ENCODE results near the gene ASCC3. TPM values are rescaled to one million over a fixed set of nuclear protein-coding genes. Genes with fewer than 3 reads are reported as not detected.

Gene ASCC3
- total RNA-seq, 2 experiments from 2014 or later: 28.5 to 47.5 TPM

DNA sequence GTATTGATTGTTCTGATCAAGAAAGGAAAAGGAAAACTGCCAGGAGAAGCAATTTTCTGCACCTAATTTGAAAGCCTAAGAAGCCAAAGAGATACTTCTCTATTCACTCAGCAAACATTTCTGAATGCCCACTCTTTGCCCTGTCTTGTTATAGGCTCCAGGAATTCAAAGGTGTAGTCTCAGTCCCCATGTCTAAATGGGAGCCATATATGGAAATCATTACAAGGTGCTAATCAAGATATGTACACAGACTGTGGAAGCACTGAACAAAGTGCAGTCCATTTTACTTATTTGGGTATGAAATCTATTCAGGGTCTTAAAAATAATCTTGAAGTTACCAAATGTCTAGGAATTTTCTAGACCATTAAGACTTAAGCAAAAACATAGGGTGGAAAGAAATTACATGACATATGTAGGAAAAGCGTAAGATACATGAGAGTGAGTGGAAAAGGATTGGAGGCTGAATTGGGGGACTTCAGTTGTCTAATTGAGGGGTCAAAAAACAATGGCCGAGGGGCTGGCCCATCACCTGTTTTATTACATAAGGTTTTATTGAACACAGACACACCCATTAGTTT is 39.0 kb upstream of the ASCC3 start:
- ChIA-PET CTCF (ENCODE audit: unreplicated experiment) (no interaction called here), POLR2A (interaction anchor here (1.2 kb wide), 1 partner anchor 40 kb away, joined by 4 read pairs; no protein-coding TSS in a partner anchor)
- H3K4me1 ChIP-seq (ENCODE audit: insufficient read depth, low read length, poor library complexity, severe bottlenecking): no peaks in the 10 kb centered on the region
- H3K79me2 ChIP-seq (ENCODE audit: insufficient read depth, low read depth, low read length): no peaks in the 10 kb centered on the region
- H3K36me3 ChIP-seq (ENCODE audit: insufficient read depth, low read length): no peaks in the 10 kb centered on the region
- no peaks in the 10 kb centered on the region for H3K9me2 ChIP-seq (ENCODE audit: insufficient read depth, low read length)
- no peak for DNase-seq (ENCODE audit: low spot score)
- no peaks in the 10 kb centered on the region for H4K20me1 ChIP-seq (ENCODE audit: insufficient read depth, low read length)
- no peak overlapping the region for H2AFZ ChIP-seq (ENCODE audit: low read length)
- BruUV-seq (replicated peaks): no TSS peak
- H3K4me3 ChIP-seq (ENCODE audit: low read depth, low read length, poor library complexity, severe bottlenecking): no peak overlapping the region
- no peak overlapping the region for H3K27ac ChIP-seq (ENCODE audit: low read depth, low read length, poor library complexity, severe bottlenecking)
- intact Hi-C loops (cut with micrococcal nuclease; ENCODE audit: unreplicated experiment): no loop called here
- no peaks in the 10 kb centered on the region for H3K9me3 ChIP-seq (ENCODE audit: low read length)
- TF ChIP-seq, protein P1, sequence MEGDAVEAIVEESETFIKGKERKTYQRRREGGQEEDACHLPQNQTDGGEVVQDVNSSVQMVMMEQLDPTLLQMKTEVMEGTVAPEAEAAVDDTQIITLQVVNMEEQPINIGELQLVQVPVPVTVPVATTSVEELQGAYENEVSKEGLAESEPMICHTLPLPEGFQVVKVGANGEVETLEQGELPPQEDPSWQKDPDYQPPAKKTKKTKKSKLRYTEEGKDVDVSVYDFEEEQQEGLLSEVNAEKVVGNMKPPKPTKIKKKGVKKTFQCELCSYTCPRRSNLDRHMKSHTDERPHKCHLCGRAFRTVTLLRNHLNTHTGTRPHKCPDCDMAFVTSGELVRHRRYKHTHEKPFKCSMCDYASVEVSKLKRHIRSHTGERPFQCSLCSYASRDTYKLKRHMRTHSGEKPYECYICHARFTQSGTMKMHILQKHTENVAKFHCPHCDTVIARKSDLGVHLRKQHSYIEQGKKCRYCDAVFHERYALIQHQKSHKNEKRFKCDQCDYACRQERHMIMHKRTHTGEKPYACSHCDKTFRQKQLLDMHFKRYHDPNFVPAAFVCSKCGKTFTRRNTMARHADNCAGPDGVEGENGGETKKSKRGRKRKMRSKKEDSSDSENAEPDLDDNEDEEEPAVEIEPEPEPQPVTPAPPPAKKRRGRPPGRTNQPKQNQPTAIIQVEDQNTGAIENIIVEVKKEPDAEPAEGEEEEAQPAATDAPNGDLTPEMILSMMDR (conservative IDR thresholded peaks at IDR 0.05; ENCODE audit: low read length): no peak
- no peak for TF ChIP-seq EZH2phosphoT487 (IDR thresholded peaks at IDR 0.05; ENCODE audit: borderline replicate concordance, low read depth, low read length)
- H3K4me2 ChIP-seq (ENCODE audit: low read length): no peak overlapping the region

GRCh38 chr6:100918152-100918551 is 37.0 kb upstream of the ASCC3 start:
- H2AFZ ChIP-seq (ENCODE audit: low read length): no peak overlapping the region
- BruUV-seq (replicated peaks): no TSS peak
- POLR2A ChIA-PET: interaction anchor here (1.3 kb wide), 1 partner anchor 75 kb away, joined by 3 read pairs; no protein-coding TSS in a partner anchor

GRCh38 chr6:100915876-100916275 is 34.7 kb upstream of the ASCC3 start:
- H4K20me1 ChIP-seq (ENCODE audit: insufficient read depth, low read length): no peaks in the 10 kb centered on the region
- intact Hi-C loops (cut with micrococcal nuclease; ENCODE audit: unreplicated experiment): no loop called here
- no peaks in the 10 kb centered on the region for H3K4me1 ChIP-seq (ENCODE audit: insufficient read depth, low read length, poor library complexity, severe bottlenecking)
- no peak for DNase-seq (ENCODE audit: low spot score)
- no peaks in the 10 kb centered on the region for H3K9me3 ChIP-seq (ENCODE audit: low read length)
- no peak overlapping the region for H3K27ac ChIP-seq (ENCODE audit: low read depth, low read length, poor library complexity, severe bottlenecking)
- CTCF ChIA-PET (ENCODE audit: unreplicated experiment): no interaction called here
- H3K36me3 ChIP-seq (ENCODE audit: insufficient read depth, low read length): no peaks in the 10 kb centered on the region
- no peak overlapping the region for H3K4me3 ChIP-seq (ENCODE audit: low read depth, low read length, poor library complexity, severe bottlenecking)
- H3K4me2 ChIP-seq (ENCODE audit: low read length): no peak overlapping the region
- no TSS peak for BruUV-seq (replicated peaks)
- no peaks in the 10 kb centered on the region for H3K79me2 ChIP-seq (ENCODE audit: insufficient read depth, low read depth, low read length)
- no peaks in the 10 kb centered on the region for H3K9me2 ChIP-seq (ENCODE audit: insufficient read depth, low read length)
- H2AFZ ChIP-seq (ENCODE audit: low read length): no peak overlapping the region
- POLR2A ChIA-PET: interaction anchor here (0.9 kb wide), 1 partner anchor 13 kb away, joined by 3 read pairs; no protein-coding TSS in a partner anchor
- no peak for TF ChIP-seq EZH2phosphoT487 (IDR thresholded peaks at IDR 0.05; ENCODE audit: borderline replicate concordance, low read depth, low read length)
- TF ChIP-seq, protein P1 (conservative IDR thresholded peaks at IDR 0.05; ENCODE audit: low read length): no peak

More at GRCh38 chr6:100918152-100918551, 37.0 kb upstream of the ASCC3 start:
- Histone ChIP-seq H3K4me2 (ENCODE audit: low read length) (no peak overlapping the region), H4K20me1 (ENCODE audit: insufficient read depth, low read length) (no peaks in the 10 kb centered on the region), H3K36me3 (ENCODE audit: insufficient read depth, low read length) (no peaks in the 10 kb centered on the region), H3K27ac (ENCODE audit: low read depth, low read length, poor library complexity, severe bottlenecking) (no peak overlapping the region), H3K79me2 (ENCODE audit: insufficient read depth, low read depth, low read length) (no peaks in the 10 kb centered on the region), H3K4me1 (ENCODE audit: insufficient read depth, low read length, poor library complexity, severe bottlenecking) (no peaks in the 10 kb centered on the region), H3K4me3 (ENCODE audit: low read depth, low read length, poor library complexity, severe bottlenecking) (no peak overlapping the region), H3K9me3 (ENCODE audit: low read length) (no peaks in the 10 kb centered on the region), H3K9me2 (ENCODE audit: insufficient read depth, low read length) (no peaks in the 10 kb centered on the region)
- DNase-seq (ENCODE audit: low spot score): no peak
- TF ChIP-seq, protein P1 (conservative IDR thresholded peaks at IDR 0.05; ENCODE audit: low read length): no peak
- no peak for TF ChIP-seq EZH2phosphoT487 (IDR thresholded peaks at IDR 0.05; ENCODE audit: borderline replicate concordance, low read depth, low read length)
- intact Hi-C loops (cut with micrococcal nuclease; ENCODE audit: unreplicated experiment): no loop called here
- CTCF ChIA-PET (ENCODE audit: unreplicated experiment): no interaction called here

All from OCI-LY7 (cell line).